OCI-LY3 (cell line): ENCODE measurements around the gene OBSCN.
"Not testable (repeated sequence)": the region's sequence is repeated elsewhere in the genome, so short reads cannot be mapped to it uniquely, and the experiment has no call there.

Experiments
- H2AFZ ChIP-seq: fragments of 200-600, 300-600 bp; shearing (Covaris generic); 2 replicates; pipeline ENCODE4 v1.6.0; 2014; ENCODE audit warnings: antibody characterized with exemption, low read depth, low read length
- H3K27ac ChIP-seq: fragments of 200-600, 300-600 bp; sonication (generic); 2 replicates; pipeline ENCODE4 v1.5.1; 2014; ENCODE audit warnings: mild to moderate bottlenecking, low read length, moderate library complexity, mixed read lengths
- H3K27me3 ChIP-seq: fragments of 200-600, 300-600 bp; sonication (generic); 2 replicates; pipeline ENCODE4 v1.6.1; 2014; ENCODE audit warnings: low read depth, low read length, mixed read lengths
- H3K36me3 ChIP-seq: fragments of 200-600, 300-600 bp; sonication (generic); replicated peaks from 2 replicates; pipeline ENCODE3; 2014; ENCODE audit warnings: low read depth, low read length, mixed read lengths
- H3K4me1 ChIP-seq: fragments of 300-600, 200-600 bp; sonication (generic); 2 replicates; pipeline ENCODE4 v1.6.1; 2014; ENCODE audit warnings: low read length, mixed read lengths
- H3K4me2 ChIP-seq: fragments of 200-600, 300-600 bp; sonication (generic); 2 replicates; pipeline ENCODE4 v1.6.1; 2014; ENCODE audit warnings: low read length, mixed read lengths
- H3K4me3 ChIP-seq: fragments of 300-600, 200-600 bp; sonication (generic); 2 replicates; pipeline ENCODE4 v1.5.1; 2014; ENCODE audit warnings: antibody characterized with exemption, mild to moderate bottlenecking, low read length, moderate library complexity
- H3K79me2 ChIP-seq: fragments of 300-600, 200-600 bp; shearing (Covaris generic); 2 replicates; pipeline ENCODE4 v1.6.1; 2014; ENCODE audit warnings: mild to moderate bottlenecking, low read length, mixed read lengths
- H3K9ac ChIP-seq: fragments of 300-600, 200-600 bp; shearing (Covaris generic); 2 replicates; pipeline ENCODE4 v1.6.0; 2014; ENCODE audit warnings: mild to moderate bottlenecking, low read length, moderate library complexity
- H3K9me3 ChIP-seq: fragments of 200-600, 300-600 bp; shearing (Covaris generic); 2 replicates; pipeline ENCODE4 v1.6.1; 2014; ENCODE audit warnings: low read length, mixed read lengths; ENCODE audit not compliant: insufficient read depth
- H4K20me1 ChIP-seq: fragments of 200-600, 300-600 bp; sonication (generic); 2 replicates; pipeline ENCODE4 v1.6.1; 2016; ENCODE audit warnings: low read length, mixed read lengths; ENCODE audit not compliant: insufficient read depth
- EZH2phosphoT487 ChIP-seq: fragments of 200-600 bp; shearing (Covaris generic); IDR thresholded peaks from 2 replicates; pipeline ENCODE4 v1.6.1; 2018; ENCODE audit warnings: antibody characterized with exemption, mixed run types, low read depth
- TF ChIP-seq, protein P1 (sequence below): fragments of 200-600, 300-600 bp; sonication (generic); IDR thresholded peaks from 2 replicates; pipeline ENCODE4 v1.5.1; 2014; ENCODE audit warnings: antibody characterized with exemption, low read length, low read depth

The OBSCN gene

DNA sequence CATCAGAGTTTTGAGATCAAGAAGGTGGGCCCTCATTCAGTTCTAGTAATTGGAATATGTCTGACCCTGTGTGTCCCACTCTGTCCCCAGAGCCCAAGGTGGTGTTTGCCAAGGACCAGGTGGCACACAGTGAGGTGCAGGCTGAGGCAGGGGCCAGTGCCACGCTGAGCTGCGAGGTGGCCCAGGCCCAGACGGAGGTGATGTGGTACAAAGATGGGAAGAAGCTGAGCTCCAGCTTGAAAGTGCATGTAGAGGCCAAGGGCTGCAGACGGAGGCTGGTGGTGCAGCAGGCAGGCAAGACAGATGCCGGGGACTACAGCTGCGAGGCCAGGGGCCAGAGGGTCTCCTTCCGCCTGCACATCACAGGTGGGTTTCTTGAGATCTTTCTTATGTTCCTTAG lies 35.2 kb downstream of the OBSCN start:
- no peaks in the 10 kb centered on the region for H3K36me3 ChIP-seq

DNA sequence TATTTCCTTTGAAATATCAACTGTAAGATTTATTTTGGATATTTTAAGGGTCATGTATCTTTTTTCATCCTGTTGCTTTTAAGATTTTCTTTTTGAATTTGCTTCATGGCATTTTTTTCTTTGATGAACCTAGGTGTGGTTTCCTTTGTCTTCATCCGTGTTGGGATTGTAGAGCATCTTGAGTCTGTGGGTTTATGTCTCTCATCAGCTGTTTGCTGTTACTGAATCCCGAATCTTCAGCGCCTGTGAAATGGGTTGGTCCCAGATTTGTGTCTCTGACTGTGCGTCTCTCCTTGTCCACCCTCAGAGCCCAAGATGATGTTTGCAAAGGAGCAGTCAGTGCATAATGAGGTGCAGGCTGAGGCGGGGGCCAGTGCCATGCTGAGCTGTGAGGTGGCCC lies 36.1 kb downstream of the OBSCN start:
- H3K36me3 ChIP-seq, H3K4me3 ChIP-seq, H4K20me1 ChIP-seq, H3K4me1 ChIP-seq, H3K27ac ChIP-seq, H3K79me2 ChIP-seq, H3K27me3 ChIP-seq, H2AFZ ChIP-seq, H3K9ac ChIP-seq, H3K4me2 ChIP-seq: not testable (repeated sequence)
- peaks cover 12% of the 10 kb centered on the region for H3K9me3 ChIP-seq

More for the DNA sequence above, 35.2 kb downstream of the OBSCN start:
- Histone ChIP-seq H3K9ac (no peak overlapping the region), H3K9me3 (peaks cover 12% of the 10 kb centered on the region), H3K4me2 (no peak overlapping the region), H3K4me1 (no peaks in the 10 kb centered on the region), H2AFZ (no peak overlapping the region), H3K27me3 (no peaks in the 10 kb centered on the region), H3K79me2 (no peaks in the 10 kb centered on the region), H3K27ac (no peak overlapping the region), H3K4me3 (no peak overlapping the region), H4K20me1 (no peaks in the 10 kb centered on the region)
- no peak for TF ChIP-seq EZH2phosphoT487
- TF ChIP-seq, protein P1, sequence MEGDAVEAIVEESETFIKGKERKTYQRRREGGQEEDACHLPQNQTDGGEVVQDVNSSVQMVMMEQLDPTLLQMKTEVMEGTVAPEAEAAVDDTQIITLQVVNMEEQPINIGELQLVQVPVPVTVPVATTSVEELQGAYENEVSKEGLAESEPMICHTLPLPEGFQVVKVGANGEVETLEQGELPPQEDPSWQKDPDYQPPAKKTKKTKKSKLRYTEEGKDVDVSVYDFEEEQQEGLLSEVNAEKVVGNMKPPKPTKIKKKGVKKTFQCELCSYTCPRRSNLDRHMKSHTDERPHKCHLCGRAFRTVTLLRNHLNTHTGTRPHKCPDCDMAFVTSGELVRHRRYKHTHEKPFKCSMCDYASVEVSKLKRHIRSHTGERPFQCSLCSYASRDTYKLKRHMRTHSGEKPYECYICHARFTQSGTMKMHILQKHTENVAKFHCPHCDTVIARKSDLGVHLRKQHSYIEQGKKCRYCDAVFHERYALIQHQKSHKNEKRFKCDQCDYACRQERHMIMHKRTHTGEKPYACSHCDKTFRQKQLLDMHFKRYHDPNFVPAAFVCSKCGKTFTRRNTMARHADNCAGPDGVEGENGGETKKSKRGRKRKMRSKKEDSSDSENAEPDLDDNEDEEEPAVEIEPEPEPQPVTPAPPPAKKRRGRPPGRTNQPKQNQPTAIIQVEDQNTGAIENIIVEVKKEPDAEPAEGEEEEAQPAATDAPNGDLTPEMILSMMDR, result no peak

DNA sequence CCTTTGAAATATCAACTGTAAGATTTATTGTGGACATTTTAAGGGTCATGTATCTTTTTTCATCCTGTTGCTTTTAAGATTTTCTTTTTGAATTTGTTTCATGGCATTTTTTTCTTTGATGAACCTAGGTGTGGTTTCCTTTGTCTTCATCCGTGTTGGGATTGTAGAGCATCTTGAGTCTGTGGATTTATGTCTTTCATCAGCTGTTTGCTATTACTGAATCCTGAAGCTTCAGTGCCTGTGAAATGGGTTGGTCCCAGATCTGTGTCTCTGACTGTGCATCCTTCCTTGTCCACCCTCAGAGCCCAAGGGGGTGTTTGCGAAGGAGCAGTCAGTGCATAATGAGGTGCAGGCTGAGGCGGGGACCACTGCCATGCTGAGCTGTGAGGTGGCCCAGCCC lies 37.3 kb downstream of the OBSCN start:
- TF ChIP-seq, protein P1, result no peak
- no peak for TF ChIP-seq EZH2phosphoT487
- Histone ChIP-seq H3K4me3 (no peak overlapping the region), H3K9ac (no peak overlapping the region), H3K36me3 (no peaks in the 10 kb centered on the region), H3K79me2 (no peaks in the 10 kb centered on the region), H3K4me1 (no peaks in the 10 kb centered on the region), H2AFZ (no peak overlapping the region), H3K4me2 (no peak overlapping the region), H4K20me1 (no peaks in the 10 kb centered on the region), H3K9me3 (peaks cover 12% of the 10 kb centered on the region), H3K27me3 (no peaks in the 10 kb centered on the region), H3K27ac (no peak overlapping the region)

DNA sequence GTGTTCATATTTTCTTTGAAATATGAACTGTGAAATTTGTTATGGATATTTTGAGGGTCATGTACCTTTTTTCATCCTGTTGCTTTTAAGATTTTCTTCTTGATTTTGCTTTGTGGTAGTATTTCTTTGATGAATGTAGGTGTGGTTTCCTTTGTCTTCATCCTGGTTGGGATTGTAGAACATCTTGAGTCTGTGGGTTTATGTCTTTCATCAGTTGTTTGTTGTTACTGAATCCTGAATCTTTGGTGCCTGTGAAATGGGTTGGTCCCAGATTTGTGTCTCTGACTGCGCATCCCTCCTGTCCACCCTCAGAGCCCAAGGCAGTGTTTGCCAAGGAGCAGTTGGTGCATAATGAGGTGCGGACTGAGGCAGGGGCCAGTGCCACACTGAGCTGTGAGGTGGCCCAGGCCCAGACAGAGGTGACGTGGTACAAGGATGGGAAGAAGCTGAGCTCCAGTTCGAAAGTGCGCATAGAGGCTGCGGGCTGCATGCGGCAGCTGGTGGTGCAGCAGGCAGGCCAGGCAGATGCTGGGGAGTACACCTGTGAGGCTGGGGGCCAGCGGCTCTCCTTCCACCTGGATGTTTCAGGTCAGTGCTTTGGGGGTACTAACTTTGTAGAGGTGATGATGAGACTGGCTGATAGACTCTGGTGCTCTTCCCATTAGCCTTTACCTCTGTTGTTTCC lies 38.5 kb downstream of the OBSCN start:
- Histone ChIP-seq H3K79me2 (no peaks in the 10 kb centered on the region), H3K27me3 (no peaks in the 10 kb centered on the region), H3K27ac (no peak overlapping the region), H3K36me3 (no peaks in the 10 kb centered on the region), H3K4me2 (no peak overlapping the region), H3K4me1 (no peaks in the 10 kb centered on the region), H3K4me3 (no peak overlapping the region), H3K9ac (no peak overlapping the region), H4K20me1 (no peaks in the 10 kb centered on the region), H2AFZ (no peak overlapping the region), H3K9me3 (peaks cover 8% of the 10 kb centered on the region; the same call in 1 of the 2 replicates)
- TF ChIP-seq, protein P1, result no peak
- no peak for TF ChIP-seq EZH2phosphoT487
